Stimulated activated naive CD8-positive, alpha-beta T cell treated with anti-CD3 and anti-CD28 coated beads, Interleukin-15, Interleukin-2, amounts not matched to agents 100 U/mL and 50 U/mL, for 24 hours (primary cell): ENCODE results near the gene SBF1.
"Not testable (repeated sequence)": the region's sequence is repeated elsewhere in the genome, so short reads cannot be mapped to it uniquely, and the experiment has no call there.

Experiments
- ATAC-seq: fragments of 150-1000 bp; cut with Tn5 transposase; one replicate; pipeline ENCODE4 v1.10.0; 2021
- DNase-seq: peaks from one replicate; pipeline ENCODE4 v3.0.0; 2021

The SBF1 gene

GRCh38 chr22:50474710-50475651, at the start of gene SBF1:
TSS of gene SBF1 (minus strand) at chr22:50475035. CDS start at chr22:50474840, 195 bp downstream.
- DNase-seq = peak; percentile 93
- peak; percentile 75 for ATAC-seq

- DNase-seq = no peak
- ATAC-seq = no peak
Measured at GRCh38 chr22:50523806-50524675, 49.2 kb upstream of the SBF1 start.

- ATAC-seq (no peak), DNase-seq (no peak)
Measured at GRCh38 chr22:50523458-50523805, 48.6 kb upstream of the SBF1 start.

- ATAC-seq = no peak
- DNase-seq = no peak
Measured at GRCh38 chr22:50522806-50523438, 48.1 kb upstream of the SBF1 start.

- ATAC-seq = no peak
Measured at GRCh38 chr22:50522208-50522805, 47.5 kb upstream of the SBF1 start.

GRCh38 chr22:50521710-50522109, 46.9 kb upstream of the SBF1 start:
- DNase-seq (no peak), ATAC-seq (no peak)

More at GRCh38 chr22:50522208-50522805, 47.5 kb upstream of the SBF1 start:
- DNase-seq = no peak

- DNase-seq (no peak), ATAC-seq (no peak)
Measured at GRCh38 chr22:50520826-50521453, 46.1 kb upstream of the SBF1 start.

- DNase-seq, ATAC-seq: not testable (repeated sequence)
Measured at GRCh38 chr22:50520184-50520583, 45.3 kb upstream of the SBF1 start.

GRCh38 chr22:50519151-50519550, 44.3 kb upstream of the SBF1 start:
- no peak for ATAC-seq
- no peak for DNase-seq

GRCh38 chr22:50518606-50519005, 43.8 kb upstream of the SBF1 start:
- ATAC-seq = no peak
- DNase-seq = no peak

- DNase-seq (no peak), ATAC-seq (no peak)
Measured at GRCh38 chr22:50517495-50518260, 42.8 kb upstream of the SBF1 start.

- ATAC-seq = no peak
Measured at GRCh38 chr22:50516891-50517290, 42.1 kb upstream of the SBF1 start.

GRCh38 chr22:50516068-50516467, 41.2 kb upstream of the SBF1 start:
- DNase-seq (no peak), ATAC-seq (no peak)

More at GRCh38 chr22:50516891-50517290, 42.1 kb upstream of the SBF1 start:
- DNase-seq = no peak

- DNase-seq (no peak), ATAC-seq (no peak)
Measured at GRCh38 chr22:50513175-50513574, 38.3 kb upstream of the SBF1 start.

- DNase-seq (no peak), ATAC-seq (no peak)
Measured at GRCh38 chr22:50508897-50509296, 34.1 kb upstream of the SBF1 start.

- ATAC-seq = peak; percentile 77
- DNase-seq = peak; percentile 98
Measured at GRCh38 chr22:50507991-50508884, 33.4 kb upstream of the SBF1 start, which contains the start of gene NCAPH2. TSS of gene NCAPH2 (plus strand) at chr22:50508224. CDS start at chr22:50508338, 114 bp downstream.

GRCh38 chr22:50507421-50507990, 32.7 kb upstream of the SBF1 start, which contains the start of gene LMF2:
TSS of gene LMF2 (minus strand) at chr22:50507702. CDS start at chr22:50507675, 27 bp downstream.
- ATAC-seq (peak; percentile 84), DNase-seq (peak; percentile 96)

- ATAC-seq = no peak
- DNase-seq = no peak
Measured at GRCh38 chr22:50506611-50507420, 32.0 kb upstream of the SBF1 start.
